SJCRH30 (cell line): ENCODE results near the gene ANP32B. TPM values are rescaled to one million over a fixed set of nuclear protein-coding genes. Genes with fewer than 3 reads are reported as not detected.
"Not testable (repeated sequence)": the region's sequence is repeated elsewhere in the genome, so short reads cannot be mapped to it uniquely, and the experiment has no call there.

Source experiments
- DNase-seq, 2 experiments: peaks; one replicate each; pipeline ENCODE4 v3.0.0-alpha.2; 2015 to 2020
- H3K27ac ChIP-seq: fragments of 250-450 bp; sonication (Bioruptor Pico); 2 replicates; pipeline ENCODE4 v1.5.1; 2020; ENCODE audit warnings: mild to moderate bottlenecking, moderate library complexity
- H3K27me3 ChIP-seq: fragments of 250-450 bp; sonication (Bioruptor Pico); 2 replicates; pipeline ENCODE4 v1.5.1; 2020; ENCODE audit warnings: mild to moderate bottlenecking, moderate library complexity
- H3K36me3 ChIP-seq: fragments of 250-450 bp; sonication (Bioruptor Pico); 2 replicates; pipeline ENCODE4 v1.5.1; 2020; ENCODE audit warnings: mild to moderate bottlenecking, moderate library complexity
- H3K4me1 ChIP-seq: fragments of 250-450 bp; sonication (Bioruptor Pico); 2 replicates; pipeline ENCODE4 v1.5.1; 2020; ENCODE audit warnings: mild to moderate bottlenecking, moderate library complexity
- H3K4me3 ChIP-seq: fragments of 250-450 bp; sonication (Bioruptor Pico); 2 replicates; pipeline ENCODE4 v1.5.1; 2020; ENCODE audit warnings: mild to moderate bottlenecking, moderate library complexity
- H3K9me3 ChIP-seq: fragments of 250-450 bp; sonication (Bioruptor Pico); replicated peaks from 2 replicates; pipeline ENCODE4 v1.5.1; 2020; ENCODE audit warnings: mild to moderate bottlenecking, moderate library complexity
- total RNA-seq: library from RNA; depleted of rRNA; stranded (reverse); fragments of >200 nt; shearing (Covaris generic); gene quantifications from 2 replicates; pipeline ENCODE4 v1.2.3, GENCODE V29; 2014; rRNA removed

Gene ANP32B
- total RNA-seq: 40.7 and 45.7 TPM in 2 replicates

DNA sequence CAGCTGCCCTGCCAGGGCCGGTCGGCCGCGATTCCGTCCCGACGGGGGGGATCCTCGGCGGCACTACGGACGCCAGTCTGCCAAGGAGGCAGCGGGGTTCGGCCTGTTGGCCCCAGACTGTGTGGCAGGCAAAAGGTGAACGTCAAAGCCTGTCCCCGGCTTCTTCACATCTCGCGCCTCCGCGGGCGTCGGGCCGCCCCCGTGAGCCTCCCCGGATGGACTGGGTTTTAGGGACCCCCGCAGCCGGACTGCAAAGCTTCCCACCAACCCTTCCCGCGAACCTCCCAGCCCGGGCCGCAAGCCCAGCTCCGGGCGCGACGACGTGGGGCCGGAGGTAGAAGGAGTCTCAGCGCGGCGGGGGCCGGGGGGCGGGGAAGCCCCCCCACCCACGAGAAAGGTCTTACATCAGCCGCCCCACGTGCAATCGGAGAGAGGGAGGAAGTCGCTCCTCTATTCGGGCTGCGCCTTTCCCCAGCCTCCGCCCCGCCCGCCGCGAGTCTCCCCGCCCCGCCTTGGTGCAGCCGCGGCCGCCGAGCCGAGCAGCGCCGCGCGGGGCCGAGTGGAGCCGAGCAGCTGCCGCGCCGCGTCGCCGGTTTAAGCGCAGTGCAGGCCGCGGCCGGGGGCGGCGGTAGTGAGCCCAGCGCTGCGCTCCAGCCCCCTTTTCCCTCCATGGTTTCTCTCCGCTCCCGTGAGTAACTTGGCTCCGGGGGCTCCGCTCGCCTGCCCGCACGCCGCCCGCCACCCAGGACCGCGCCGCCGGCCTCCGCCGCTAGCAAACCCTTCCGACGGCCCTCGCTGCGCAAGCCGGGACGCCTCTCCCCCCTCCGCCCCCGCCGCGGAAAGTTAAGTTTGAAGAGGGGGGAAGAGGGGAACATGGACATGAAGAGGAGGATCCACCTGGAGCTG is at the start of gene ANP32B:
ANP32B (plus strand) TSS at position 659 of the 906 bp plus-strand sequence; CDS start at position 874, 215 bp downstream.
- H3K27ac ChIP-seq: peak within 1 kb of the TSS; percentile 98
- H3K27me3 ChIP-seq: no peaks in the 10 kb centered on the region
- H3K4me1 ChIP-seq: peaks cover 33% of the 10 kb centered on the region
- H3K36me3 ChIP-seq: no peaks in the 10 kb centered on the region
- DNase-seq: peak; percentile 94
- H3K9me3 ChIP-seq: no peaks in the 10 kb centered on the region
- peak within 1 kb of the TSS; percentile 95 for H3K4me3 ChIP-seq

DNA sequence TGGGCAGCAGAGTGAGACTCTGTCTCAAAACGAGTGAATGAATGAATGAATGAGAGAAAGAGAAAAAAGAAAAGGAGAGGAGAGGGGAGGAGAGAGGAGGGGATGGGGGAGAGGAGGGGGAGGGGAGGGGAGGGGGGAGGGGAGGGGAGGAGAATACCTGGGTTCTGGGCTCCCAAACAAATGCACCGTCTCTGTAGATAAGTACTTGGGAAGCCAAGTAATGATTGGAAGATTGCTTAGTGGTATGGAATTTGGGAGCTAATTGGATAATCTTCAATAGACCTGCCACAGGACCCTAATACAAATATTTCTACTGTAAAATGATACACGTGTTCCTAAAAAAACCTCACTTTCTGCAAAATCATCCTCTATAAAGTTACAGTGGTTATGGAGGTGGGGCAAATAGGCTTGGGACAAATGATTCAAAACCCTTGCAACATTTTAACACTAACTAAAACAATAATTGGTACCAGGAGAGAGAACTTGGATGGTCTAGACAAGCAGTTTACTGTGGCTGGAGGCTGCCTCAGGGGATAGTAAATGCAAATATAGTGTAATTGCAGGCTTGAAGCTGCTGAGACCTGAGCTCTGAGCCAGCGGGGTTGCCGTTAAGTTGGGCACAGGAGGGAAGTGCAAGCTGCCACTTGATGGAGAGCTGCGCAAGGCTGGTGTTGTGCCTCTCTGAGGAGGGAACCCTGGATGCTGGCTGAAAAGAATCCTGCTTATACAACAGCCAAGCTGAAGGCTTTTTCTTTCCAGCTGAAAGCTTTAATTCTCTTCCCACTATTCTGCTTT is 48.6 kb upstream of the ANP32B start:
- no peaks in the 10 kb centered on the region for H3K9me3 ChIP-seq
- no peaks in the 10 kb centered on the region for H3K36me3 ChIP-seq
- no peaks in the 10 kb centered on the region for H3K4me1 ChIP-seq
- peaks cover 27% of the 10 kb centered on the region for H3K27me3 ChIP-seq
- H3K4me3 ChIP-seq: no peak overlapping the region
- H3K27ac ChIP-seq: no peak overlapping the region
- no peak for DNase-seq

GRCh38 chr9:97935276-97935675 is 47.9 kb upstream of the ANP32B start:
- no peak overlapping the region for H3K27ac ChIP-seq
- peaks cover 32% of the 10 kb centered on the region for H3K27me3 ChIP-seq
- H3K9me3 ChIP-seq: no peaks in the 10 kb centered on the region
- H3K4me3 ChIP-seq: no peak overlapping the region
- no peaks in the 10 kb centered on the region for H3K4me1 ChIP-seq
- no peak for DNase-seq
- no peaks in the 10 kb centered on the region for H3K36me3 ChIP-seq

- Histone ChIP-seq H3K27me3 (peaks cover 41% of the 10 kb centered on the region), H3K4me3 (no peak overlapping the region), H3K27ac (no peak overlapping the region), H3K9me3 (no peaks in the 10 kb centered on the region), H3K36me3 (no peaks in the 10 kb centered on the region), H3K4me1 (no peaks in the 10 kb centered on the region)
- no peak for DNase-seq
Measured at GRCh38 chr9:97936998-97937397, 46.1 kb upstream of the ANP32B start.

DNA sequence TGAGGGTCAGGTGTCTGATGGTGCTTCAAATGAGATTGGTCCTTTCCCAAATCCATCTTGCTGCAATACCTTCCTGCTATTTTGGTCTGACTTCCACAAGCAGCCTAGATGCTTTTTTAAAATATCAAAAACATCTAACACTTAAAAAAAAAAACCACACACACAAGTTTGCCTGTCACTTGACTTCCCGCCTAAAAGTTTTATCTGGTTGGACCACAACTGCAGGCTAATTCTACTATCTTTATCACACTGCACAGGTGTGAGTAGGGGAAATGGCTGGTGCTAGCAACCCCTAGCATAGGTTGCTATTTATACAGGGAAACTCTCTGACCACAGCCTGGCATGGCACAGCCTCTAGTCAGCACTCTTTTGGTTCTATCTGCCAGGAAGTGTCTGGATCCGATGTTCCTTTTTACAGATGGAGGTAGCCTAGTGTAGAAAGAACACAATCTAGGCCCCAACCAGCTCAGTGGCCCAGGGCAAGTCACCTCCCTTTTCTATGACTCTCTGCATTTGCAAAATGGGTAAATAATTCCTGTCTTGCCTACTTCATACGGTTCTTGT is 45.0 kb upstream of the ANP32B start, which contains the start of gene HEMGN:
HEMGN (minus strand) TSS at position 92 of the 564 bp plus-strand sequence; CDS start at position 56, 36 bp downstream.
- Histone ChIP-seq H3K27me3 (peaks cover 41% of the 10 kb centered on the region), H3K4me3 (no peak within 1 kb of the TSS), H3K4me1 (no peaks in the 10 kb centered on the region), H3K36me3 (no peaks in the 10 kb centered on the region), H3K9me3 (no peaks in the 10 kb centered on the region), H3K27ac (no peak within 1 kb of the TSS)
- DNase-seq: no peak

- Histone ChIP-seq H3K27ac (no peak overlapping the region), H3K36me3 (no peaks in the 10 kb centered on the region), H3K4me3 (no peak overlapping the region), H3K27me3 (peaks cover 33% of the 10 kb centered on the region), H3K4me1 (no peaks in the 10 kb centered on the region), H3K9me3 (no peaks in the 10 kb centered on the region)
- DNase-seq: no peak
Measured at GRCh38 chr9:97940233-97940632, 42.9 kb upstream of the ANP32B start.

- Histone ChIP-seq H3K4me1 (no peaks in the 10 kb centered on the region), H3K9me3 (0 out of 2 replicates have a peak, but pooled peaks cover 1% of the 10 kb centered on the region), H3K4me3 (no peak overlapping the region), H3K27ac (no peak overlapping the region), H3K27me3 (peaks cover 30% of the 10 kb centered on the region; the same call in 1 of the 2 replicates), H3K36me3 (no peaks in the 10 kb centered on the region)
- DNase-seq: no peak
Measured at GRCh38 chr9:97940741-97941140, 42.4 kb upstream of the ANP32B start.

DNA sequence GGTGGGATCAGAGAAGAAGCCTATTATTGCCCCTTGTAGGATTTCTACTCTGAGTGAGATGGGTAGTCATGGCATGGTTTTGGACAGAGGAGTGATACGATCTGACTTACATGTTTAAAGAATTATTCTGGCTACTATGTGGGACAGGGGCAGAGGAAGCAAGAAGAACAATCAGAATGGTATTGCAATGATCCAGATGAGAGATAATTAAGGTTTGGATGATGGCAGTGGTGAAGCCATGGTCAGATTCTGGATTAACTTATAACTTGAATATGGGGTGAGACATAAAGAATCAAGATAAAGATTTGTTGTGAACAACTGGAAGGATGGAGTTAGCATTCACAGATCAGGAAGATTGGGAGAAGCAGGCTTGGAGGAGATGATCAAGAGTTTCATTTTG is 41.8 kb upstream of the ANP32B start:
- H3K4me1 ChIP-seq: no peaks in the 10 kb centered on the region
- no peaks in the 10 kb centered on the region for H3K36me3 ChIP-seq
- peaks cover 27% of the 10 kb centered on the region; the same call in 1 of the 2 replicates for H3K27me3 ChIP-seq
- no peak overlapping the region for H3K4me3 ChIP-seq
- DNase-seq: no peak
- no peak overlapping the region for H3K27ac ChIP-seq
- peaks cover 3% of the 10 kb centered on the region; the same call in 1 of the 2 replicates for H3K9me3 ChIP-seq

DNA sequence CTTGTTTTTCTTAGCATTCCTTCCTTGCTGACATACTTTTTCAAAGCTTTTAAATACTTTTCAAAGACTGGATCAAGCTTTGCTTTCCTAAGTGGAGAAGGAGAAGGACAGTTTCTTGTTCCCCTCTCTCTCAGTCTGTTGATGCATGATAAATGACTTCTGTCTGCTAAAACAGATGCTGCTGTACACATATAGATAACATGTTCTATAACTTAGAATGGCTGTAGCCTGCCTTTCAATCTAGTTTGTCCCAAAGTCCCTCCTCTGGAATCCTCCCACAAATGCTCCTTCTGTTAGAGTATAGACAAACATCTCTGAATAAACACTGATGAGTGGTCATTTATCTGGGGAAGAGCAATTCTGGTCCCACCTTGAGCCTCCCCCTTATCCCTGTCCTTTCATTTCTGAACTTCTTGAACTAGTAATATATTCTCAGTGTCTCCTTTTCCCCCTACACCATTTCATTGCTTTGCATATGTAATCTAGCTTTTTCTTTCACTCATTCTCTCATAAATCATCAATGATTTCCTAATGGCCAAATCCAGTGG is 39.8 kb upstream of the ANP32B start:
- H3K27me3 ChIP-seq: peaks cover 27% of the 10 kb centered on the region; the same call in 1 of the 2 replicates
- no peak overlapping the region for H3K27ac ChIP-seq
- no peaks in the 10 kb centered on the region for H3K36me3 ChIP-seq
- H3K4me1 ChIP-seq: no peaks in the 10 kb centered on the region
- no peak overlapping the region for H3K4me3 ChIP-seq
- no peak for DNase-seq
- H3K9me3 ChIP-seq: peaks cover 3% of the 10 kb centered on the region; the same call in 1 of the 2 replicates

DNA sequence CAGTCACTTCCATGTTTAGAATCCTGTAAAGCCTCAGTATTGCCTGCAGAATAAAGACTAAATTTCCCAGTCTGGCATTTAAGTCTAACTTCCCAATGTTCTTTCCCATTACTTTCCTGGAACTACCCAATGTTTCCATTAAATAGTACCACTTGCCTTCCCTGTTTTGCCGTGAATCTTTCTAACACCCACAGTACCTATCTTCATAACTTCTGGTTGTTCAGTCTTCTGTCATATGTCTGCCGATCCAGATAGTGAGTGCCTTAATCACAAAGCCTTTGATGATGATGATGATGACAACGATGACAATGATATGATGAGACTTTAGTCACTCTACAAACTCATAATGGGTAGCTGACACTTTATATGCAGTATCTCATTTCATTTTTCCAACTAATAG is 38.5 kb upstream of the ANP32B start:
- Histone ChIP-seq H3K4me3 (no peak overlapping the region), H3K27ac (no peak overlapping the region), H3K27me3 (peaks cover 19% of the 10 kb centered on the region; the same call in 1 of the 2 replicates), H3K4me1 (no peaks in the 10 kb centered on the region), H3K36me3 (no peaks in the 10 kb centered on the region), H3K9me3 (peaks cover 7% of the 10 kb centered on the region; the same call in 1 of the 2 replicates)
- DNase-seq: no peak

DNA sequence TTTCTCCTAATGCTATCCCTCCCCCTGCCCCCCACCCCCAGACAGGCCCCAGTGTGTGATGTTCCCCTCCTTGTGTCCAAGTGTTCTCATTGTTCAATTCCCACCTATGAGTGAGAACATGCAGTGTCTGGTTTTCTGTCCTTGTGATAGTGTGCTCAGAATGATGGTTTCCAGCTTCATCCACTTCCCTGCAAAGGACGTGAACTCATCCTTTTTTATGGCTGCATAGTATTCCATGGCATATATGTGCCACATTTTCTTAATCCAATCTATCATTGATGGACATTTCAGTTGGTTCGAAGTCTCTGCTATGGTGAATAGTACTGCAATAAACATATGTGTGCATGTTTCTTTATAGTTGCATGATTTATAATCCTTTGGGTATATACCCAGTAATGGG is 37.7 kb upstream of the ANP32B start:
- not testable (repeated sequence) for H3K9me3 ChIP-seq, DNase-seq, H3K36me3 ChIP-seq, H3K4me3 ChIP-seq, H3K4me1 ChIP-seq, H3K27ac ChIP-seq
- peaks cover 11% of the 10 kb centered on the region; the same call in 1 of the 2 replicates for H3K27me3 ChIP-seq

DNA sequence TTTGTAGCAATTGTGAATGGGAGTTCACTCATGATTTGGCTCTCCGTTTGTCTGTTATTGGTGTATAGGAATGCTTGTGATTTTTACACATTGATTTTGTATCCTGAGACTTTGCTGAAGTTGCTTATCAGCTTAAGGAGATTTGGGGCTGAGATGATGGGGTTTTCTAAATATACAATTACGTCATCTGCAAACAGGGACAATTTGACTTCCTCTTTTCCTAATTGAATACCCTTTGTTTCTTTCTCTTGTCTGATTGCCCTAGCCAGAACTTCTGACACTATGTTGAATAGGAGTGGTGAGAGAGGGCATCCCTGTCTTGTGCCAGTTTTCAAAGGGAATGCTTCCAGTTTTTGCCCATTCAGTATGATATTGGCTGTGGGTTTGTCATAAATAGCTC is 36.0 kb upstream of the ANP32B start:
- H3K27ac ChIP-seq, H3K27me3 ChIP-seq, H3K4me3 ChIP-seq, H3K36me3 ChIP-seq, H3K9me3 ChIP-seq, H3K4me1 ChIP-seq, DNase-seq: not testable (repeated sequence)

- not testable (repeated sequence) for H3K27ac ChIP-seq, H3K27me3 ChIP-seq, DNase-seq, H3K4me3 ChIP-seq, H3K4me1 ChIP-seq, H3K9me3 ChIP-seq, H3K36me3 ChIP-seq
Measured at GRCh38 chr9:97950873-97951272, 32.3 kb upstream of the ANP32B start.

GRCh38 chr9:97954550-97954989 is 28.6 kb upstream of the ANP32B start:
- DNase-seq: peak; percentile 13 to 49
- Histone ChIP-seq H3K27ac (no peak overlapping the region), H3K27me3 (no peaks in the 10 kb centered on the region), H3K36me3 (no peaks in the 10 kb centered on the region), H3K4me1 (no peaks in the 10 kb centered on the region; the same call in 1 of the 2 replicates), H3K9me3 (no peaks in the 10 kb centered on the region; the same call in 1 of the 2 replicates), H3K4me3 (no peak overlapping the region)
